HUES6 (cell line): ENCODE data around the gene MOV10.

ENCODE experiments used
- H3K27ac ChIP-seq: 2 replicates; pipeline ENCODE4 v1.7.0; 2013; ENCODE audit warnings: low read depth, mild to moderate bottlenecking, low read length, inconsistent platforms
- H3K27me3 ChIP-seq: 2 replicates; pipeline ENCODE4 v1.6.1; 2013; ENCODE audit warnings: low read length; ENCODE audit not compliant: control insufficient read depth, insufficient read depth
- H3K36me3 ChIP-seq: 2 replicates; pipeline ENCODE4 v1.6.1; 2013; ENCODE audit warnings: low read length; ENCODE audit not compliant: control insufficient read depth, insufficient read depth
- H3K4me1 ChIP-seq: 2 replicates; pipeline ENCODE4 v1.6.1; 2013; ENCODE audit warnings: low read length; ENCODE audit not compliant: control insufficient read depth, insufficient read depth
- H3K4me3 ChIP-seq: 2 replicates; pipeline ENCODE4 v1.5.1; 2013; ENCODE audit warnings: low read depth, low read length
- H3K9ac ChIP-seq: one replicate; pipeline ENCODE4 v1.6.1; 2013; ENCODE audit warnings: mild to moderate bottlenecking, low read length
- H3K9me3 ChIP-seq: 2 replicates; pipeline ENCODE4 v1.6.1; 2013; ENCODE audit warnings: low read depth, low read length; ENCODE audit not compliant: control insufficient read depth, insufficient read depth

The MOV10 gene

GRCh38 chr1:112708489-112708888 lies 34.0 kb downstream of the MOV10 start:
- Histone ChIP-seq H3K27ac (no peak overlapping the region), H3K9ac (no peak overlapping the region)

GRCh38 chr1:112710159-112710558 lies 35.7 kb downstream of the MOV10 start:
- Histone ChIP-seq H3K27ac (no peak overlapping the region), H3K27me3 (peaks cover 40% of the 10 kb centered on the region), H3K9me3 (no peaks in the 10 kb centered on the region), H3K9ac (no peak overlapping the region), H3K4me3 (no peak overlapping the region), H3K4me1 (peaks cover 45% of the 10 kb centered on the region), H3K36me3 (peaks cover 5% of the 10 kb centered on the region)

More at GRCh38 chr1:112708489-112708888, 34.0 kb downstream of the MOV10 start:
- Histone ChIP-seq H3K27me3 (peaks cover 39% of the 10 kb centered on the region), H3K4me1 (peaks cover 53% of the 10 kb centered on the region), H3K4me3 (no peak overlapping the region), H3K9me3 (no peaks in the 10 kb centered on the region), H3K36me3 (peaks cover 5% of the 10 kb centered on the region)

- Histone ChIP-seq H3K4me3 (no peak overlapping the region), H3K27me3 (peaks cover 39% of the 10 kb centered on the region), H3K4me1 (peaks cover 41% of the 10 kb centered on the region), H3K36me3 (peaks cover 5% of the 10 kb centered on the region), H3K9ac (no peak overlapping the region), H3K9me3 (no peaks in the 10 kb centered on the region), H3K27ac (no peak overlapping the region)
These were observed 36.1 kb downstream of the MOV10 start for GRCh38 chr1:112710586-112710985.

GRCh38 chr1:112711041-112711440 lies 36.6 kb downstream of the MOV10 start:
- peaks cover 37% of the 10 kb centered on the region for H3K27me3 ChIP-seq
- peaks cover 37% of the 10 kb centered on the region for H3K4me1 ChIP-seq
- H3K27ac ChIP-seq, result no peak overlapping the region
- no peak overlapping the region for H3K4me3 ChIP-seq
- H3K9me3 ChIP-seq, result no peaks in the 10 kb centered on the region
- H3K36me3 ChIP-seq, result peaks cover 5% of the 10 kb centered on the region
- no peak overlapping the region for H3K9ac ChIP-seq

GRCh38 chr1:112711670-112712069 lies 37.2 kb downstream of the MOV10 start:
- Histone ChIP-seq H3K27ac (no peak overlapping the region), H3K4me3 (no peak overlapping the region), H3K4me1 (peaks cover 41% of the 10 kb centered on the region), H3K36me3 (peaks cover 5% of the 10 kb centered on the region), H3K9ac (no peak overlapping the region), H3K9me3 (no peaks in the 10 kb centered on the region), H3K27me3 (peaks cover 34% of the 10 kb centered on the region)

GRCh38 chr1:112712191-112712590 lies 37.7 kb downstream of the MOV10 start:
- Histone ChIP-seq H3K9ac (no peak overlapping the region), H3K27ac (no peak overlapping the region), H3K4me3 (no peak overlapping the region), H3K9me3 (no peaks in the 10 kb centered on the region), H3K4me1 (peaks cover 41% of the 10 kb centered on the region), H3K36me3 (peaks cover 5% of the 10 kb centered on the region), H3K27me3 (peaks cover 34% of the 10 kb centered on the region)

- H3K4me1 ChIP-seq, result peaks cover 38% of the 10 kb centered on the region
- H3K27ac ChIP-seq, result no peak overlapping the region
- no peak overlapping the region for H3K4me3 ChIP-seq
- H3K9ac ChIP-seq, result no peak overlapping the region
- H3K36me3 ChIP-seq, result peaks cover 5% of the 10 kb centered on the region
- H3K27me3 ChIP-seq, result peaks cover 32% of the 10 kb centered on the region
- H3K9me3 ChIP-seq, result no peaks in the 10 kb centered on the region
These were observed 38.3 kb downstream of the MOV10 start for GRCh38 chr1:112712701-112713128.

- peak overlapping the region; percentile 39 for H3K9ac ChIP-seq
- H3K27ac ChIP-seq, result no peak overlapping the region
- peak overlapping the region; percentile 78 for H3K4me3 ChIP-seq
- H3K4me1 ChIP-seq, result peaks cover 37% of the 10 kb centered on the region
- no peaks in the 10 kb centered on the region for H3K9me3 ChIP-seq
- H3K27me3 ChIP-seq, result peaks cover 27% of the 10 kb centered on the region
- peaks cover 5% of the 10 kb centered on the region for H3K36me3 ChIP-seq
These were observed 39.2 kb downstream of the MOV10 start for GRCh38 chr1:112713466-112714312.

GRCh38 chr1:112714313-112715263 lies 40.1 kb downstream of the MOV10 start:
- peaks cover 5% of the 10 kb centered on the region for H3K36me3 ChIP-seq
- H3K27ac ChIP-seq, result no peak overlapping the region
- peaks cover 35% of the 10 kb centered on the region for H3K27me3 ChIP-seq
- no peaks in the 10 kb centered on the region for H3K9me3 ChIP-seq
- peaks cover 37% of the 10 kb centered on the region for H3K4me1 ChIP-seq
- H3K4me3 ChIP-seq, result peak overlapping the region; percentile 78
- H3K9ac ChIP-seq, result peak overlapping the region; percentile 39

GRCh38 chr1:112715264-112716053 lies 41.0 kb downstream of the MOV10 start, which contains the start of gene PPM1J:
TSS of gene PPM1J (minus strand) at chr1:112715332. CDS start at chr1:112715301, 31 bp downstream.
- Histone ChIP-seq H3K9me3 (no peaks in the 10 kb centered on the region), H3K27ac (no peak within 1 kb of the TSS), H3K36me3 (peaks cover 1% of the 10 kb centered on the region; the same call in 1 of the 2 replicates), H3K27me3 (peaks cover 44% of the 10 kb centered on the region), H3K9ac (peak within 1 kb of the TSS; percentile 39), H3K4me3 (peak within 1 kb of the TSS; percentile 78), H3K4me1 (peaks cover 37% of the 10 kb centered on the region)
